HEK293 (cell line): ENCODE results near the gene DLGAP3.

Experiments
- CTCF ChIA-PET: fragments of 350-600 bp; formaldehyde crosslinking; extraction: SDS; loops from one replicate; lab custom pipeline; 2021; ENCODE audit warnings: antibody characterized with exemption; lab: Yijun Ruan, JAX
- POLR2A ChIA-PET: fragments of 300-600 bp; formaldehyde crosslinking; extraction: SDS; loops from one replicate; lab custom pipeline; 2020; ENCODE audit warnings: antibody characterized with exemption, inconsistent platforms; lab: Yijun Ruan, JAX
- H3K27ac ChIP-seq: fragments of 200-500 bp; sonication (Bioruptor generic); 2 replicates; pipeline ENCODE4 v1.5.1; 2014; ENCODE audit warnings: low read depth, low read length, control low read depth, inconsistent platforms; ENCODE audit errors: extremely low read depth
- H3K36me3 ChIP-seq, 2 experiments: fragments of 200-500 bp in 1 of 2; sonication (Bioruptor generic) in 1 of 2; 1 replicate in 1 of 2; 2 replicates in 1 of 2; pipeline ENCODE4 v1.5.1; 2014 to 2017; ENCODE audit warnings: inconsistent platforms in 2 of 2, low read length in 2 of 2; ENCODE audit not compliant: control insufficient read depth in 2 of 2, insufficient read depth in 1 of 2
- H3K4me1 ChIP-seq: fragments of 200-500 bp; sonication (Bioruptor generic); 2 replicates; pipeline ENCODE4 v1.5.1; 2014; ENCODE audit warnings: mild to moderate bottlenecking, low read length, inconsistent platforms; ENCODE audit not compliant: control insufficient read depth, insufficient read depth
- H3K4me3 ChIP-seq: 2 replicates; pipeline ENCODE4 v1.5.1; 2011; ENCODE audit warnings: low read depth, mild to moderate bottlenecking, control low read depth, low read length, moderate library complexity
- H3K9me3 ChIP-seq: fragments of 200-500 bp; sonication (Bioruptor generic); 2 replicates; pipeline ENCODE4 v1.5.1; 2014; ENCODE audit warnings: low read depth, low read length, inconsistent platforms; ENCODE audit not compliant: control insufficient read depth, insufficient read depth
- BCL11A ChIP-seq: fragments of 450-650 bp; formaldehyde crosslinking; IDR thresholded peaks from 2 replicates; pipeline ENCODE4 v1.5.1; 2016; ENCODE audit warnings: low read depth, missing biosample characterization, missing genetic modification characterization
- KLF16 ChIP-seq: fragments of 450-650 bp; formaldehyde crosslinking; IDR thresholded peaks from 2 replicates; pipeline ENCODE4 v1.5.1; 2017; ENCODE audit warnings: missing biosample characterization, missing genetic modification characterization
- KLF9 ChIP-seq: fragments of 450-650 bp; formaldehyde crosslinking; IDR thresholded peaks from 2 replicates; pipeline ENCODE4 v1.5.1; 2016; ENCODE audit warnings: missing biosample characterization, missing genetic modification characterization, low read depth
- PRDM10 ChIP-seq: fragments of 450-650 bp; formaldehyde crosslinking; IDR thresholded peaks from 2 replicates; pipeline ENCODE4 v1.5.1; 2016; ENCODE audit warnings: missing biosample characterization, missing genetic modification characterization
- SALL2 ChIP-seq: fragments of 450-650 bp; formaldehyde crosslinking; IDR thresholded peaks from 2 replicates; pipeline ENCODE4 v1.5.0; 2017; ENCODE audit warnings: missing biosample characterization, mild to moderate bottlenecking, missing genetic modification characterization, borderline replicate concordance
- TRIM28 ChIP-seq: IDR thresholded peaks from 2 replicates; pipeline ENCODE4 v1.6.1; 2011; ENCODE audit warnings: low read length, control low read depth, borderline replicate concordance
- ZBTB17 ChIP-seq: fragments of 450-650 bp; formaldehyde crosslinking; IDR thresholded peaks from 2 replicates; pipeline ENCODE4 v1.5.1; 2016; ENCODE audit warnings: missing biosample characterization, missing genetic modification characterization
- ZFP41 ChIP-seq: fragments of 450-650 bp; formaldehyde crosslinking; IDR thresholded peaks from 2 replicates; pipeline ENCODE4 v1.5.1; 2016; ENCODE audit warnings: missing biosample characterization, missing genetic modification characterization, borderline replicate concordance
- ZNF112 ChIP-seq: fragments of 450-650 bp; formaldehyde crosslinking; IDR thresholded peaks from 2 replicates; pipeline ENCODE4 v1.5.0; 2017; ENCODE audit warnings: missing biosample characterization, missing genetic modification characterization
- ZNF114 ChIP-seq: fragments of 450-650 bp; formaldehyde crosslinking; IDR thresholded peaks from 2 replicates; pipeline ENCODE4 v1.5.0; 2017; ENCODE audit warnings: missing biosample characterization, missing genetic modification characterization
- ZNF138 ChIP-seq: fragments of 450-650 bp; formaldehyde crosslinking; IDR thresholded peaks from 2 replicates; pipeline ENCODE4 v1.5.1; 2016; ENCODE audit warnings: missing biosample characterization, missing genetic modification characterization, borderline replicate concordance
- ZNF169 ChIP-seq: fragments of 450-650 bp; formaldehyde crosslinking; IDR thresholded peaks from 2 replicates; pipeline ENCODE4 v1.5.1; 2016; ENCODE audit warnings: missing biosample characterization, missing genetic modification characterization
- ZNF239 ChIP-seq: fragments of 450-650 bp; formaldehyde crosslinking; IDR thresholded peaks from 2 replicates; pipeline ENCODE4 v1.5.1; 2016; ENCODE audit warnings: missing biosample characterization, missing genetic modification characterization
- ZNF362 ChIP-seq: fragments of 450-650 bp; formaldehyde crosslinking; IDR thresholded peaks from 2 replicates; pipeline ENCODE4 v1.5.1; 2016; ENCODE audit warnings: missing biosample characterization, missing genetic modification characterization
- ZNF366 ChIP-seq: fragments of 450-650 bp; formaldehyde crosslinking; conservative IDR thresholded peaks from 2 replicates; pipeline ENCODE4 v1.5.1; 2016; ENCODE audit warnings: missing biosample characterization, missing genetic modification characterization
- ZNF394 ChIP-seq: fragments of 450-650 bp; formaldehyde crosslinking; IDR thresholded peaks from 2 replicates; pipeline ENCODE4 v1.5.1; 2016; ENCODE audit warnings: missing biosample characterization, missing genetic modification characterization, mild to moderate bottlenecking, moderate library complexity, borderline replicate concordance
- ZNF423 ChIP-seq: fragments of 450-650 bp; formaldehyde crosslinking; IDR thresholded peaks from 2 replicates; pipeline ENCODE4 v1.5.1; 2016; ENCODE audit warnings: missing biosample characterization, missing genetic modification characterization
- ZNF449 ChIP-seq: fragments of 450-650 bp; formaldehyde crosslinking; IDR thresholded peaks from 2 replicates; pipeline ENCODE4 v1.5.1; 2017; ENCODE audit warnings: missing biosample characterization, mild to moderate bottlenecking, missing genetic modification characterization, moderate library complexity
- ZNF514 ChIP-seq: fragments of 450-650 bp; formaldehyde crosslinking; IDR thresholded peaks from 2 replicates; pipeline ENCODE4 v1.5.1; 2016; ENCODE audit warnings: missing biosample characterization, missing genetic modification characterization
- ZNF561 ChIP-seq: fragments of 450-650 bp; IDR thresholded peaks from 2 replicates; pipeline ENCODE4 v1.5.1; 2018; ENCODE audit warnings: missing biosample characterization, missing genetic modification characterization, borderline replicate concordance
- ZNF660 ChIP-seq: fragments of 450-650 bp; IDR thresholded peaks from 2 replicates; pipeline ENCODE4 v1.5.1; 2018; ENCODE audit warnings: missing biosample characterization, mild to moderate bottlenecking, missing genetic modification characterization
- ZNF677 ChIP-seq: fragments of 450-650 bp; IDR thresholded peaks from 2 replicates; pipeline ENCODE4 v1.5.0; 2018; ENCODE audit warnings: missing biosample characterization, mild to moderate bottlenecking, missing genetic modification characterization, moderate library complexity
- TF ChIP-seq, protein P1 (sequence below): fragments of 450-650 bp; formaldehyde crosslinking; optimal IDR thresholded peaks from 2 replicates; pipeline ENCODE3; 2016; ENCODE audit warnings: missing biosample characterization, mild to moderate bottlenecking, missing genetic modification characterization

Gene DLGAP3

DNA sequence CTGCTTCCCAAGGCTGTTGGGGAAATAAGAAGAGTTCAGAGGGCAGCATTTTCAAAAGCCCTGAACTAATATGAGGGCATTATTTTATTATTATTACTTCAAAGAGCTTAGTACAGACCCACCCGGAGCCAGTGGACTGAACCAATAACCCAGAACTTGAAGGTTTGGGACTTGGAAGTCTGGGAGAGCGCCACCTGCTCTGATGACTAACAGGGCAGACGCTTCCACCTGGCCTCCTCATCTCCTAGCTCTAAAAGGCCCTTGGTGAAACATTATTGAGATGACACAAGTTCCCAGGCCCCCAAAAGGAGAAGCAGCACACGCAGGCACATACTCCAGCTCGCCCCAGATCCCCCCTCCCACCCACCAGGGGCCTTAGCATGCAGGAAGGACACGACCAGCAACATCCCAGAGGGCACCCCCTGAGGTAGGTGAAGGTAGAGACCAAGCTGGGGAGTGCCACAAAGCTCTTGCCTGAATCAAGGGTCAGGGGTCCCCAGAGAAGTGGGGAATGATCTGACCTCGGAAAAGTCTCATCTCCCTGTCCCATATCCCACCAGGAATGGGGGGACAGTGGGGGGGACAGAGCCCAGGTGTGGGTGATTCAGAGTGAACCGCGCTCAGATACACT, 1.3 kb downstream of the DLGAP3 start:
- Histone ChIP-seq H3K27ac (no peak overlapping the region), H3K4me3 (no peak overlapping the region), H3K9me3 (no peaks in the 10 kb centered on the region), H3K36me3 (no peaks in the 10 kb centered on the region), H3K4me1 (no peaks in the 10 kb centered on the region)
- POLR2A ChIA-PET = no interaction called here
- CTCF ChIA-PET = interaction anchor here (1.1 kb wide), 1 partner anchor 13 kb away, joined by 3 read pairs; no protein-coding TSS in a partner anchor
- TF ChIP-seq ZNF362 (tag by site-specific recombination) (no peak), ZNF660 (tag by site-specific recombination) (no peak), PRDM10 (tag by site-specific recombination) (peak; percentile 16; the same call in 1 of the 2 replicates), ZNF677 (tag by site-specific recombination) (no peak)

DNA sequence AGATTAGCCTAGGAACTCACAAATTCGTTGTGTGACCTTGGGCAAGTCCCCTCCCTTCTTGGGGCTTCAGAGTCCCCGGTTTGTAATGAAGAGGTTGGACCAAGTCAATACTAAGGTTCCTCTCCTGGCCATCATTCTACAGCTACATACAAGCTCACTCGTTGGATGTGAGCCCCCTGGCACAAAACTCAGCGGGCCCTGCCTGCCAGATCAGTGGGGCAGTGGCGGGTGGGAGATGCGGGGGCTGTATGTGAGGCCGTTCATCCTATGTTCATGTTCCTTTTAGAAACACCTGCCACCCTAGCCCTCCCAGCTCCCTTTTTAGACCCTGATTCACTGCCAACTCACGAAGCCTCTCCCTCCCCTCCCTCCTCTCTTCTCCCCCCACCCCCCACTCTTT, 2.1 kb downstream of the DLGAP3 start:
- no peaks in the 10 kb centered on the region for H3K9me3 ChIP-seq
- H3K4me3 ChIP-seq = no peak overlapping the region
- CTCF ChIA-PET = interaction anchor here (1.1 kb wide), 1 partner anchor 48 kb away, joined by 5 read pairs; no protein-coding TSS in a partner anchor
- TF ChIP-seq ZNF169 = no peak
- TF ChIP-seq ZNF114 (tag by site-specific recombination) = no peak
- TF ChIP-seq ZNF394 (tag by site-specific recombination) = no peak
- no peak for TF ChIP-seq ZNF423
- no peak for TF ChIP-seq TRIM28
- no peak for TF ChIP-seq ZBTB17 (tag by site-specific recombination)
- TF ChIP-seq KLF9 (tag by site-specific recombination) = no peak
- TF ChIP-seq ZNF366 (tag by site-specific recombination) = no peak
- TF ChIP-seq ZNF514 (tag by site-specific recombination) = no peak
- TF ChIP-seq, protein P1, sequence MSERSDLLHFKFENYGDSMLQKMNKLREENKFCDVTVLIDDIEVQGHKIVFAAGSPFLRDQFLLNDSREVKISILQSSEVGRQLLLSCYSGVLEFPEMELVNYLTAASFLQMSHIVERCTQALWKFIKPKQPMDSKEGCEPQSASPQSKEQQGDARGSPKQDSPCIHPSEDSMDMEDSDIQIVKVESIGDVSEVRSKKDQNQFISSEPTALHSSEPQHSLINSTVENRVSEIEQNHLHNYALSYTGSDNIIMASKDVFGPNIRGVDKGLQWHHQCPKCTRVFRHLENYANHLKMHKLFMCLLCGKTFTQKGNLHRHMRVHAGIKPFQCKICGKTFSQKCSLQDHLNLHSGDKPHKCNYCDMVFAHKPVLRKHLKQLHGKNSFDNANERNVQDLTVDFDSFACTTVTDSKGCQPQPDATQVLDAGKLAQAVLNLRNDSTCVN (tag by site-specific recombination) = no peak
- TF ChIP-seq ZNF239 (tag by site-specific recombination) = no peak
- no peak for TF ChIP-seq ZNF561 (tag by site-specific recombination)
- no peak for TF ChIP-seq ZFP41 (tag by site-specific recombination)
- TF ChIP-seq ZNF112 (tag by site-specific recombination) = no peak
- TF ChIP-seq SALL2 (tag by site-specific recombination) = no peak
- TF ChIP-seq BCL11A (tag by site-specific recombination) = no peak
- no peak for TF ChIP-seq KLF16 (tag by site-specific recombination)
- TF ChIP-seq ZNF449 (tag by site-specific recombination) = no peak
- TF ChIP-seq ZNF138 (tag by site-specific recombination) = no peak
- no peaks in the 10 kb centered on the region for H3K4me1 ChIP-seq
- H3K27ac ChIP-seq = no peak overlapping the region
- POLR2A ChIA-PET = no interaction called here
- H3K36me3 ChIP-seq = no peaks in the 10 kb centered on the region
